ENCODE data around the gene PDLIM7. TPM values are rescaled to one million over a fixed set of nuclear protein-coding genes. Genes with fewer than 3 reads are reported as not detected.

PDLIM7 gene
- total and polyA plus RNA-seq, 2 experiments from 2014 or later = 94.7 to 128 TPM

GRCh38 chr5:177445917-177446199, 51.5 kb downstream of the PDLIM7 start (continued):
- TF ChIP-seq ZNF462 (CRISPR knock-in tag; IDR thresholded peaks at IDR 0.05) = no peak

- H3K4me3 Mint-ChIP-seq = peak overlapping the region; percentile 67
- Histone ChIP-seq H3K9me2 (ENCODE audit: insufficient read depth) (no peaks in the 10 kb centered on the region), H4K20me1 (replicated peaks; ENCODE audit: insufficient read depth) (no peaks in the 10 kb centered on the region; the same call in 1 of the 2 replicates), H3K4me2 (peak overlapping the region; percentile 88), H2AFZ (no peak overlapping the region), H3F3A (replicated peaks; ENCODE audit: low read depth) (peaks cover 26% of the 10 kb centered on the region), H3K4me1 (ENCODE audit: insufficient read depth) (peaks cover 23% of the 10 kb centered on the region), H3K27ac (ENCODE audit: low read depth) (no peak overlapping the region), H3K4me3 (peak overlapping the region; percentile 80), H3K36me3 (ENCODE audit: insufficient read depth) (no peaks in the 10 kb centered on the region), H3K27me3 (ENCODE audit: insufficient read depth) (peaks cover 37% of the 10 kb centered on the region), H3K79me2 (replicated peaks; ENCODE audit: insufficient read depth) (no peaks in the 10 kb centered on the region)
- H3K27me3 Mint-ChIP-seq (ENCODE audit: insufficient read depth, low read depth, poor library complexity) = peaks cover 44% of the 10 kb centered on the region
- DNase-seq (ENCODE audit: low spot score) = no peak
- peaks cover 3% of the 10 kb centered on the region; the same call in 1 of the 3 replicates for H3K9me3 Mint-ChIP-seq
- peaks cover 36% of the 10 kb centered on the region for H3K4me1 Mint-ChIP-seq
- ATAC-seq = no peak
- H3K36me3 Mint-ChIP-seq (ENCODE audit: low read depth) = peaks cover 11% of the 10 kb centered on the region
- H3K27ac Mint-ChIP-seq = no peak overlapping the region
- TF ChIP-seq, protein P1, sequence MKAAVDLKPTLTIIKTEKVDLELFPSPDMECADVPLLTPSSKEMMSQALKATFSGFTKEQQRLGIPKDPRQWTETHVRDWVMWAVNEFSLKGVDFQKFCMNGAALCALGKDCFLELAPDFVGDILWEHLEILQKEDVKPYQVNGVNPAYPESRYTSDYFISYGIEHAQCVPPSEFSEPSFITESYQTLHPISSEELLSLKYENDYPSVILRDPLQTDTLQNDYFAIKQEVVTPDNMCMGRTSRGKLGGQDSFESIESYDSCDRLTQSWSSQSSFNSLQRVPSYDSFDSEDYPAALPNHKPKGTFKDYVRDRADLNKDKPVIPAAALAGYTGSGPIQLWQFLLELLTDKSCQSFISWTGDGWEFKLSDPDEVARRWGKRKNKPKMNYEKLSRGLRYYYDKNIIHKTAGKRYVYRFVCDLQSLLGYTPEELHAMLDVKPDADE (IDR thresholded peaks at IDR 0.05) = no peak
- TF ChIP-seq EZH2 (IDR thresholded peaks at IDR 0.05; ENCODE audit: low read depth, unreplicated experiment) (no peak), EZH2phosphoT487 (IDR thresholded peaks at IDR 0.05; ENCODE audit: unreplicated experiment) (no peak), CREB1 (CRISPR knock-in tag; IDR thresholded peaks at IDR 0.05; ENCODE audit: low read depth) (no peak), POLR2AphosphoS5 (IDR thresholded peaks at IDR 0.05; ENCODE audit: low read depth) (no peak; the same call in 1 of the 2 replicates), STAT1 (IDR thresholded peaks at IDR 0.05; ENCODE audit: unreplicated experiment) (no peak), NANOG (IDR thresholded peaks at IDR 0.05; ENCODE audit: borderline replicate concordance) (no peak), ZNF114 (CRISPR knock-in tag; IDR thresholded peaks at IDR 0.05) (no peak), JUNB (IDR thresholded peaks at IDR 0.05; ENCODE audit: unreplicated experiment) (no peak), ZNF331 (CRISPR knock-in tag; IDR thresholded peaks at IDR 0.05; ENCODE audit: low read depth) (no peak)
- TF ChIP-seq, protein P2, sequence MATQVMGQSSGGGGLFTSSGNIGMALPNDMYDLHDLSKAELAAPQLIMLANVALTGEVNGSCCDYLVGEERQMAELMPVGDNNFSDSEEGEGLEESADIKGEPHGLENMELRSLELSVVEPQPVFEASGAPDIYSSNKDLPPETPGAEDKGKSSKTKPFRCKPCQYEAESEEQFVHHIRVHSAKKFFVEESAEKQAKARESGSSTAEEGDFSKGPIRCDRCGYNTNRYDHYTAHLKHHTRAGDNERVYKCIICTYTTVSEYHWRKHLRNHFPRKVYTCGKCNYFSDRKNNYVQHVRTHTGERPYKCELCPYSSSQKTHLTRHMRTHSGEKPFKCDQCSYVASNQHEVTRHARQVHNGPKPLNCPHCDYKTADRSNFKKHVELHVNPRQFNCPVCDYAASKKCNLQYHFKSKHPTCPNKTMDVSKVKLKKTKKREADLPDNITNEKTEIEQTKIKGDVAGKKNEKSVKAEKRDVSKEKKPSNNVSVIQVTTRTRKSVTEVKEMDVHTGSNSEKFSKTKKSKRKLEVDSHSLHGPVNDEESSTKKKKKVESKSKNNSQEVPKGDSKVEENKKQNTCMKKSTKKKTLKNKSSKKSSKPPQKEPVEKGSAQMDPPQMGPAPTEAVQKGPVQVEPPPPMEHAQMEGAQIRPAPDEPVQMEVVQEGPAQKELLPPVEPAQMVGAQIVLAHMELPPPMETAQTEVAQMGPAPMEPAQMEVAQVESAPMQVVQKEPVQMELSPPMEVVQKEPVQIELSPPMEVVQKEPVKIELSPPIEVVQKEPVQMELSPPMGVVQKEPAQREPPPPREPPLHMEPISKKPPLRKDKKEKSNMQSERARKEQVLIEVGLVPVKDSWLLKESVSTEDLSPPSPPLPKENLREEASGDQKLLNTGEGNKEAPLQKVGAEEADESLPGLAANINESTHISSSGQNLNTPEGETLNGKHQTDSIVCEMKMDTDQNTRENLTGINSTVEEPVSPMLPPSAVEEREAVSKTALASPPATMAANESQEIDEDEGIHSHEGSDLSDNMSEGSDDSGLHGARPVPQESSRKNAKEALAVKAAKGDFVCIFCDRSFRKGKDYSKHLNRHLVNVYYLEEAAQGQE (IDR thresholded peaks at IDR 0.05; ENCODE audit: unreplicated experiment) = no peak
Measured at GRCh38 chr5:177445052-177445916, 52.1 kb downstream of the PDLIM7 start.
